HG03097 (cell line): ENCODE measurements around the gene SOX8.
"Not testable (repeated sequence)": the region's sequence is repeated elsewhere in the genome, so short reads cannot be mapped to it uniquely, and the experiment has no call there.

Experiments used
- ATAC-seq: cut with Tn5 transposase; IDR thresholded peaks from one replicate; pipeline ENCODE4 v1.9.1; 2021; ENCODE audit not compliant: unreplicated experiment, low FRiP score

The SOX8 gene

DNA sequence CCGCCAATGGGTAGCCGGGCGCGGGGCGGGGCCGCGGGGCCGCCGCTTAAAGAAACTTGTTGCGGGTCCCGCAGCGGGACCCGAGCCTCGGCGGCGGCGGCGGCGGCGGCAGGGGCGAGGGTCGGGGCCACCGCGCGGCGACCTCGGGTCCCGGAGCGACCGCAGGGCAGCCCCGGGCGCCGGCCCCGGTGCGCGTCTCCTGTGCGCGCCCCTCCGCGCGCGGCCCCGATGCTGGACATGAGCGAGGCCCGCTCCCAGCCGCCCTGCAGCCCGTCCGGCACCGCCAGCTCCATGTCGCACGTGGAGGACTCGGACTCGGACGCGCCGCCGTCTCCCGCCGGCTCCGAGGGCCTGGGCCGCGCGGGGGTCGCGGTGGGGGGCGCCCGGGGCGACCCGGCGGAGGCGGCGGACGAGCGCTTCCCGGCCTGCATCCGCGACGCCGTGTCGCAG, at the start of gene SOX8:
Gene SOX8 (plus strand): TSS at position 76 of the 450 bp plus-strand sequence. CDS start 153 bp downstream, at position 229.
- no peak for ATAC-seq

DNA sequence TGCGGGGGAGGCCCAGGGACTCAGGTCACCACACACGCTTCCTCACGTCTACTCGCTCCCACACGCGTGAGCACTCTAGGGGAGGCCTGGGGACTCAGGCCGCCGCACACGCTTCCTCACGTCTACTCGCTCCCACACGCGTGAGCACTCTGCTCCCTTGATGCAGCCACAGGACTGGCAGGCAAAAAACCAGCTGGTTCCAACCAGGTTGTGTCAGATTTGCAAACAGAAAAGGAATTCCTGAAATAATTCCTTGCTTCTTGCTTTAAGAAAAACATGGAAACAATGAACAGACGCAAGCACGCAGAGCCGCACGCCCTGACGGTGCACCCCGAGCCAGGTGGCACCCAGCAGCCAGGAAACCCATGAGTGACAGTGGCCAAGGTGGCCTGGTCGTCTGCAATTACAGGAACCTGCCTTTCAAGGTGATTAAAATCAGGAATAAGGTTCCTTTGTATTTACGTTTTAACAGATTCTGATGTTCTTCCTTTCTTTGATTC, 48.7 kb upstream of the SOX8 start:
- no peak for ATAC-seq

GRCh38 chr16:933581-933980, 48.0 kb upstream of the SOX8 start:
- ATAC-seq, result no peak

- ATAC-seq, result no peak
Observed at GRCh38 chr16:934178-934577, 47.4 kb upstream of the SOX8 start.

GRCh38 chr16:935684-936083, 45.9 kb upstream of the SOX8 start:
- no peak for ATAC-seq

DNA sequence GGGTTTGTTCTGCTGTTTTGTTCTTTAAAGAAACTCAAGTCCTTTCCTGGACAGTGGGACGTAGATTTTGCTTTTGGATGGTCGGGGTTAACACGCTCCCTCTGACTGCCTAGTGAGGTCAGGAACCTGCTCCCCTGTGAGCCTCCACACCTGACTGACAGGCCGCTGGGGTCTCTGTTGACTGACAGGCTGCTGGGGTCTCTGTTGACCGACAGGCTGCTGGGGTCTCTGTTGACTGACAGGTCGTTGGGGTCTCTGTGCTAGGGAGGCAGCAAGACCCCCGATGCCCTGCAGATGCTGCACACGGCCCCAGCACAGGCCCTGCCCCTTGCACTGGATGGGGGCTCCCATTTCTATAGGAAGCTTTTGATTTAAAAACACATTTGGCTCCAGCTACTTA, 44.3 kb upstream of the SOX8 start:
- ATAC-seq, result no peak

DNA sequence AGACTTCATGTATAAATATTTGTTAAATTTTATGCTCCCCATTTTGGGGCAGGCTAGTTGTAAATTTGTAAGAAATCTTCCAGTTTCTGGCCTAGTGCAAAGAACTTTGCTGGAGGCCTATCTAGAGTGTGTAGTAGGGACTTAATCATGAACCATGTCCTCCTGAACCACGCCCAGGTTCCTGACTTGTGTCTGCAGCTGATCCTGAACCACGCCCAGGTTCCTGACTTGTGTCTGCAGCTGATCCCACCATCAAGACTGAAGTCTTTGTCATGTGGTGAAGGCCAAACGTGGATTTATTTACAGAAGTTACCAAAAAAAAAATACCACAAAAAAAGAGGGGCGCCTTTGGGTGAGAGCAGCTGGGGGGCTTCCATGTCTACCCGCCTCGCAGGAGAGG, 43.8 kb upstream of the SOX8 start:
- ATAC-seq, result no peak

GRCh38 chr16:938136-938535, 43.4 kb upstream of the SOX8 start:
- no peak for ATAC-seq

GRCh38 chr16:938752-939151, 42.8 kb upstream of the SOX8 start:
- ATAC-seq, result no peak

GRCh38 chr16:939311-939710, 42.3 kb upstream of the SOX8 start:
- ATAC-seq, result no peak

DNA sequence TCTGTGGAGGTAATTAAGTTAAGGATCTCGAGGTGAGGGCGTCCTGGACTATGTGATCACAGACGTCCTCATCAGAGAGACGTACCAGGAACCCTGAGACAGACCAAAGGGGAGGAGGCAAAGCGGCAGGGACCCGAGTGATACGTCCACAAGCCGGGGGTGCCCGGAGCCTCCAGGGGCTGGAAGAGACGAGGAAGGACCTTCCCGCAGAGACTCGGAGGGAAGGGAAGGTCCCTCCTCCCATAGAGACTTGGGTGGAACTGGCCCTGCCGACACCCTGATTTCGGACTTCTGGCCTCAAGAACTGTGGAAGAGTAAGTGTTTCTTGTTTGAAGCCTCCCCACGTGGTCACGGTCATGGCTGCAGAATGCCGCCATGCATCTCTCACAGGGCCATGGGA, 41.6 kb upstream of the SOX8 start:
- ATAC-seq, result no peak

- no peak for ATAC-seq
Observed at GRCh38 chr16:942436-943060, 39.0 kb upstream of the SOX8 start.

- no peak for ATAC-seq
Observed at GRCh38 chr16:943971-944370, 37.6 kb upstream of the SOX8 start.

DNA sequence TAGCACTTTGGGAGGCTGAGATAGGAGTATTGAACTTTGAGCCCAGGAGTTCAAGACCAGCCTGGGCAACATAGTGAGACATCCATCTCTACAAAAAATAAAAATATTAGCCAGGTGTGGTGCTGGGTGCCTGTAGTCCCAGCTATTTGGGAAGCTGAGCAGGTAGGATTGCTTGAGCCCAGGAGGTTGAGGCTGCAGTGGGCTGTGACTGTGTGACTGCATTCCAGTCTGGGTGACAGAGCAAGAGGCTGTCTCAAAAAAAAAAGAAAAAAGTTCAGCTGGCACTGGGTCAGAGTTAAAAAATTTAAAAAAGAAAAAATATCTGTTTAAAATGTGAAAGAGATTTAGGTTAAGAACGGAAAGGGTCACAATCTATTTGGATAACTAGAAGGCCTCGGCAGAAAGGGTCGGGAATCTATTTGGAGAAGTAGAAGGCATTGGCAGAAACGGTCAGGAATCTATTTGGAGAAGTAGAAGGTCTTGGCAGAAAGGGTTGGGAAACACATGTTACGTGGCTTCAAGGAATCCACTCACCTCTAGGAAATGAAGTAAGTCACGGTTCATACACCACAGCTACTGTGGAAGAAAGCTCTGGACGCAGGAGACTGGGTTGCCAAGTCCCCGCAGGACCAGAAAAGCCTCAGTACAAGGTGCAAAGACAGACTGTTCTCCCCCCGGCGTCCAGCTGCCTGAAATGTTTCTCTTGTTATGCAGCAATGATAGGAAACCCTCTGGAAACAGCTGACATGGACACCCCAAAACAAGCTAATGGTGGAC, 36.1 kb upstream of the SOX8 start:
- no peak for ATAC-seq

- ATAC-seq, result no peak
Observed at GRCh38 chr16:946048-946395, 35.5 kb upstream of the SOX8 start.

- no peak for ATAC-seq
Observed at GRCh38 chr16:947255-947921, 34.2 kb upstream of the SOX8 start.

DNA sequence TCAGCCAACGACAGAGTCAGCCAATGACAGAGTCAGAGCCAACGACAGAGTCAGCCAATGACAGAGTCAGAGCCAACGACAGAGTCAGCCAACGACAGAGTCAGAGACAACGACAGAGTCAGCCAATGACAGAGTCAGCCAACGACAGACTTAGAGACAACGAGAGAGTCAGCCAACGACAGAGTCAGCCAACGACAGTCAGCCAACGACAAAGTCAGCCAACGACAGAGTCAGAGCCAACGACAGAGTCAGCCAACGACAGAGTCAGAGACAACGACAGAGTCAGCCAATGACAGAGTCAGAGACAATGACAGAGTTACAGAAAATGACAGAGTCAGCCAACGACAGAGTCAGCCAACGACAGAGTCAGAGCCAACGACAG, 33.7 kb upstream of the SOX8 start:
- ATAC-seq, result not testable (repeated sequence)

DNA sequence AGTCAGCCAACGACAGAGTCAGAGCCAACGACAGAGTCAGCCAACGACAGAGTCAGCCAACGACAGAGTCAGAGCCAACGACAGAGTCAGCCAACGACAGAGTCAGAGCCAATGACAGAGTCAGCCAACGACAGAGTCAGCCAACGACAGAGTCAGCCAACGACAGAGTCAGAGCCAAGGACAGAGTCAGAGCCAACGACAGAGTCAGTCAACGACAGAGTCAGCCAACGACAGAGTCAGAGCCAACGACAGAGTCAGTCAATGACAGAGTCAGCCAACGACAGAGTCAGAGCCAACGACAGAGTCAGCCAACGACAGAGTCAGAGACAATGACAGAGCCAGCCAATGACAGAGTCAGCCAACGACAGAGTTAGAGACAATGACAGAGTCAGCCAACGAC, 32.8 kb upstream of the SOX8 start:
- not testable (repeated sequence) for ATAC-seq

DNA sequence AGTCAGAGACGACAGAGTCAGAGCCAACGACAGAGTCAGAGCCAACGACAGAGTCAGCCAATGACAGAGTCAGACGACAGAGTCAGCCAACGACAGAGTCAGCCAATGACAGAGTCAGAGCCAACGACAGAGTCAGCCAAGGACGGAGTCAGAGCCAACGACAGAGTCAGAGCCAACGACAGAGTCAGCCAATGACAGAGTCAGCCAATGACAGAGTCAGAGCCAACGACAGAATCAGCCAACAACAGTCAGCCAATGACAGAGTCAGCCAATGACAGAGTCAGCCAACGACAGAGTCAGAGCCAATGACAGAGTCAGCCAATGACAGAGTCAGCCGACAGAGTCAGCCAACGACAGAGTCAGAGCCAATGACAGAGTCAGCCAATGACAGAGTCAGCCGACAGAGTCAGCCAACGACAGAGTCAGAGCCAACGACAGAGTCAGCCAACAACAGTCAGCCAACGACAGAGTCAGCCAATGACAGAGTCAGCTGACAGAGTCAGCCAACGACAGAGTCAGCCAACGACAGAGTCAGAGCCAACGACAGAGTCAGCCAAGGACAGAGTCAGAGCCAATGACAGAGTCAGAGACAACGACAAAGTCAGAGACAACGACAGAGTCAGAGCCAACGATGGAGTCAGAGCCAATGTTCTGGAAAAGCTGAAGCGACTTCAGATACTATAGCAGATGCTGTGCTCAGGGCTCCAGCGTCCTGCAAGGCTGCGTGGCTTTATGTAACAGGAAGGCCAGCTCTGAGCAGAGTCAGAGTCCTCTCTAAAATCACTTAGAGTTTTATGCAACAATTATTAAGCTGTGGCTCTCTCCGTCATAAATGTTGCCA, 30.6 kb upstream of the SOX8 start:
- not testable (repeated sequence) for ATAC-seq

DNA sequence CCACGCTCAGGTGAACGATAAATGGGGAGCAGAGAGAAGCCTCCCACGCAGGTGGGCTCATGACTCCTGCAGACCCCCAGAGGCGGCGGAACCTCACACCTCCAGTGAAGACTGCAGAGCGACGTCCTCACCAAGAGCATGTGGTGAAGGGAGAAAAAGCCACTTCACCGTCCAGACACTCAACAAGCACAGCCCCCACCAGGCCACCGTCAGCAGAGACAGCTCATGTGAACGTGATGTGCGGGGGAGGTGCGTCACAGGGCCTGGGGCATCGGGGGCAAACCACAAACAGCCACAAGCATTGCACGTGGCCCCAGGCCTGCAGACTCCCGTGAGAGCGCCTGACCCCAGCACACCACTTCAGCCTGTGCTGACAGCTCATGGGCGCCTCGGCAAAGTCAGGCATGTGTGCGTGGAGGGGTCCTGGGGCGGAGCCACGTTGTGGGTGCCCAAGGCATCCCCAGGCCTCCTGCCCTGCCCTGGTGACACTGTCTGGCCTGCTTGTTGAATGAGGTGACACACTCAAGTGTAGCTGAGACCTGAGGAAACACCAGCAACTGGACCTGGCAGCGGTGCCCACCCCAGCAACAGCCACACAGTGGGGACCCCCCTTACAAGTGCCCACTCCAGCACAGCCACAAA, 29.8 kb upstream of the SOX8 start:
- no peak for ATAC-seq
